Measurements from ENCODE around the gene KRT40.

KRT40 gene

GRCh38 chr17:40995116-40995515 lies 11.0 kb upstream of the KRT40 start:
- no peak for DNase-seq

- DNase-seq: no peak
Measured at GRCh38 chr17:40993839-40994238, 9.7 kb upstream of the KRT40 start, which contains the start of gene KRTAP3-3. Gene KRTAP3-3, minus strand, starts transcription at chr17:40994164. Its CDS starts 67 bp downstream, at chr17:40994097.

- DNase-seq: no peak
Measured at GRCh38 chr17:40993084-40993483, 9.0 kb upstream of the KRT40 start.

GRCh38 chr17:40992666-40993065 lies 8.5 kb upstream of the KRT40 start:
- DNase-seq: no peak

DNA sequence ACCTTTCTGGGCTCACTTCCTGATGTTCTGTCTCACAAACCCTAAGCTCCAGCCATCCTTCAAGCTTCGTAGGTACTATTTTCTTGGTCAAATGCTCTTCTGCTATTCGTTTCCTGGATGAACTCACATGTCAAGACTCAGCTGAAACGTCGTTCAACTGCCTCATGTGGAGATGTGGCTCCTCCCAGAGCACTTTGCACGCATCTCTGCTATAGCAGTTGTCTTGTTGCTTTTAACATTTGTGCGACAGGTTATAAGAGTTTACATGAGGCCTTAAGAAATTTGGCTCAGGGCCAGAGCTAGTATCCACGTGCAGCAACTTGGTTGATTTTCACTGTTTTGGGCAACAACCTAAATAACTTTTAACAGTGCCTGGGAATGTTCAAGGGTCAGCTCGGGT lies 2.8 kb upstream of the KRT40 start:
- DNase-seq: no peak

DNA sequence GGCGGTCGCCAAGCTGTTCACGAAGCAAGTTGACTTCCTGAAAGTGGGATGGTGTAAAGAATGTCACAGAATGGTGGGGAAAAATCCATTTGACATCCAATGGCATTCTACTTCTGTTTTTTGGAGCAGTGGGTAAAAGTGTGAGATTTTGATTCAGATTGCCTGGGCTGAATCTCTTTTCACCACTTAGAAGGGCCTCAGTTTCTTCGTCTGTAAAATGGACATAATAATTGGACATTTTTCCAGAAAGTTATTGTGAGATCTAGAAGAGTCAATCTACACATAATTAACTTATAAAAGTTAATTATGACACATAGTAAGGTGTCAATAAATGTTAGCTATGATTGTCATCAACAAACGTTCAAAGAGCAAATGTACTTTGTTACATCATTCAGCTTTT lies 3.0 kb downstream of the KRT40 start:
- no peak for DNase-seq

- DNase-seq: no peak
Measured at GRCh38 chr17:40980596-40980995, 3.5 kb downstream of the KRT40 start.

- DNase-seq: no peak
Measured at GRCh38 chr17:40980117-40980516, 4.0 kb downstream of the KRT40 start.

- DNase-seq: no peak
Measured at GRCh38 chr17:40978575-40979151, 5.5 kb downstream of the KRT40 start.

GRCh38 chr17:40975516-40975915 lies 8.6 kb downstream of the KRT40 start:
- no peak for DNase-seq

DNA sequence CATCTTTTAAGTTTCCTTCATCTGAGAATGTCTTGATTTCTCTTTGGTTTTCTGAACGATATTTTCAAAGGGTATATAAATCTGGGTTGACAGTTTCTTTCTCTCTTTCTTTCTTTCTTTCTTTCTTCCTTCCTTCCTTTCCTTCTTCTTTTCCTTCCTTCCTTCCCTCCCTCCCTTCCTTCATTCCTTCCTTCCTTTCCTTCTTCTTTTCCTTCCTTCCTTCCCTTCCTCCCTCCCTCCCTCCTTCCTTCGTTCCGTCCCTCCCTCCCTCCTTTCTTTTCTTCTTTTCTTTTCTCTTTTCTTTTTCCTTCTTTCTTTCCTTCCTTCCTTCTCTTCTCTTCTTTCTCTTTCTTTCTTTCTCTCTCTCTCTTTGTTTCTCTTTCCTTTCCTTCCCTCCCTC lies 9.8 kb downstream of the KRT40 start:
- DNase-seq: no peak

- no peak for DNase-seq
Measured at GRCh38 chr17:40967582-40967981, 16.5 kb downstream of the KRT40 start.

- DNase-seq: no peak
Measured at GRCh38 chr17:40966848-40967247, 17.3 kb downstream of the KRT40 start, which contains the start of gene KRT39. Gene KRT39, minus strand, starts transcription at chr17:40966948. Its CDS starts 92 bp downstream, at chr17:40966856.

GRCh38 chr17:40963838-40964237 lies 20.3 kb downstream of the KRT40 start:
- DNase-seq: peak in 1 of 2 experiments; percentile 2

DNA sequence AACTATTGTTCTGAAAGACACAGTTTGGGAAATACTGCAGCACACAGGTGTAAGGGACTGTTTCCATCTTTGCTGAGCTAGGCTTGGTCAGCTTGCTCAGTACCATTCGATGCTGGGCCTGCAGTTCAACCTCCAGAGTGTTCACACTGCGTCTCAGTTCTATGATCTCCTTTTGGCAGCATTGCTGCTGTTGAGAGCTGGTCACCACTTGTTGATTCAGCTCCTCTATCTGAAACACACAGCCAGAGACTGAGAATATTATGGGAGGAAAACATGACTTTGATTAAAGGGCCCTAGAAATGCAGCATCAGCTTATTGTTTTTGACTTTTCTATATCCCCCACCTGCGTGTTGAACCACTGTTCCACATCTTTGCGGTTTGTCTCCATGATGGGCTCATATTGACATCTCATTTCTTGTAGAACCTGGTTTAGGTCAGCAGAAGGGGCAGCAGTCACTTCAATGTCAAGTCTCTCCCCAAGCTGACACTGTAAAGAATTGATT lies 22.0 kb downstream of the KRT40 start:
- DNase-seq: no peak

DNA sequence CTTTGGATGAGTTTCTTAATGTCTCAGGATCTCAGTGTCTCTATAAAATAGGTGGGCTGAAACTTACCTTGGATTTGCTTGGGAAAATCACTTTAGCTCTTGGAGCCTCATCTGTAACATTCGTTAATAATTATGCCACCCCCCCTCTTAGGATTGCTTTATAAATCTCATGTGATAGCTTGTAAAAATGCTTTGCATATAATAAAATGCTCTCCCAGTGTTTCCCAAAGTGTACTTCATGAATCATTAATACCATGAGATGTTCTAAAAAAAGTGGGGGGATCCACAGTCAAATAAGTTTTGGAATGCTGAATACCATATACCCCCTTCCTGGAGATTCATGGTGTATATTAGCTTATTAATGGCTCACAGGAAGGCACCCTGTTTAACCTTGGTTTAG lies 22.5 kb downstream of the KRT40 start:
- no peak for DNase-seq

- DNase-seq: no peak
Measured at GRCh38 chr17:40960144-40960543, 24.0 kb downstream of the KRT40 start.

DNA sequence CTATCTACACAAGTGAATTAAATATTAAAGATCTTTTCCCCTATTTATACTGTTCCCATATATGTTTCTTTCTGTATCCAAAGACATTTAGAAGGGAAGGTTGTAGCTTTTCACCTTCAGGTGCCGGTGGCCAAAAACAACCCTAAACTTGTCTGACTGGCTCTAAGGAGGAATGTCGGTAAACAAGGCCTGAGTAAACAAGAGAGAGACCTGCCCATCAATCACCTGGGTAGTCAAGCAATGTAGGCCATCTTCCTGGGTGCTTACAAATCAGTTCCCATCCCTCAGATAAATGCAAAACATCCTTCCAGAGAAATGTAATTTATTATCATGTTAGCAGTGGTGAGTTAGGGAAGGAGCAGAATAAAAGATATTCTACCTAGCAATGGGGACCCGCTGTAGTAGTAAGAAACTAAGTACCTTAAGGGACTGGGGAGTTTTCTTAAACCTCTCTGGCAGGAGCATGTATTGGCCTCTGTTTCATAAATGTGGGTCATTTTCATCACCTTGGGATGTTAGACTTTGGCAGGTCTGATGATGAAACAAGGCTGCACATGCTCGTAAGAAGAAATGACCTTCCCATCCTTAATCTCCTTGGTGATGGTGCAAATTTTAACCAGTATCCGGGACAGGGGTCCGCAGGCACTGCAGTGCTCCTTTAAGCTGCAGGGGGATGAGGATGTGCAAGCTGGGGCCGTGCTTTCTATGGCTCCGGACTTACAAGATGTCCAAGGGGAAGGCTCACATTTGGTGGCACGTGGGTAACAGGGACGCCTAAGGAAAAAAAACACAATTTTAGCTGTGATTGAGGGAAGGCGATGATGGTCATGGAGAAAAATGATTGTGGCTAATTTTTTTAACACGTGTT lies 25.8 kb downstream of the KRT40 start:
- no peak for DNase-seq

GRCh38 chr17:40956401-40957254 lies 27.5 kb downstream of the KRT40 start:
- no peak for DNase-seq

- DNase-seq: no peak
Measured at GRCh38 chr17:40953881-40954280, 30.2 kb downstream of the KRT40 start.

GRCh38 chr17:40952661-40953060 lies 31.5 kb downstream of the KRT40 start:
- DNase-seq: no peak

- DNase-seq: no peak
Measured at GRCh38 chr17:40952154-40952553, 32.0 kb downstream of the KRT40 start.

GRCh38 chr17:40951011-40951622 lies 33.0 kb downstream of the KRT40 start:
- no peak for DNase-seq
